NB4 (cell line): ENCODE measurements around the gene TM4SF4.

ENCODE experiments used
- DNase-seq: peaks from one replicate; pipeline ENCODE4 v3.0.0; 2010; ENCODE audit warnings: low read depth
- H3K4me3 ChIP-seq: one replicate; pipeline ENCODE4 v1.5.1; 2011; ENCODE audit warnings: mild to moderate bottlenecking, low read depth, low read length, moderate library complexity
- CTCF ChIP-seq: IDR thresholded peaks from one replicate; pipeline ENCODE4 v1.5.1; 2012; ENCODE audit warnings: low read depth, low read length
- MYC ChIP-seq: IDR thresholded peaks from 2 replicates; pipeline ENCODE4 v1.6.1; 2011; ENCODE audit warnings: low read depth, low read length
- POLR2A ChIP-seq: IDR thresholded peaks from 2 replicates; pipeline ENCODE4 v1.6.1; 2011; ENCODE audit warnings: mild to moderate bottlenecking; ENCODE audit not compliant: insufficient read length; ENCODE audit errors: extremely low read depth
- TF ChIP-seq, protein P1 (sequence below): IDR thresholded peaks from 2 replicates; pipeline ENCODE4 v1.6.1; 2011; ENCODE audit warnings: low read depth, low read length

The TM4SF4 gene

DNA sequence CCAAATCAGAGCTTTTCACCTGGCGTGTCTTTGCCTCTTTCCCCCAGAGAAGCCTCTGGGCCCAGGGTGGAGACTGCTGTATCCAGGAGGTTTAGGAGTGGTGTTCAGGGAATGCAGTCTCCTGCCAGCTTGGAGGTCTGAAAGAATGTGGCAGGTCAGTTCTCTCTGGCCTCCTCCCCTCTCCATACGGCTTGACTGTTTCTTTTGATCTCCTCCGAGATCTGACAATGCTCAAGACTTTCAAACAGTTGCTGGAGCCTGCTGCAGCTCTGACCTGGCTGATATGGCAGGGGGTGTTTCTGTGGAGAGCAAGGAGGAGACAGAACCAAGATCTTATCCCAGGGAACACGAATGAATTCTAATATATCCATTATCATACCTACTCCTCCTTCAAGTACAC is 24.7 kb upstream of the TM4SF4 start:
- TF ChIP-seq, protein P1, sequence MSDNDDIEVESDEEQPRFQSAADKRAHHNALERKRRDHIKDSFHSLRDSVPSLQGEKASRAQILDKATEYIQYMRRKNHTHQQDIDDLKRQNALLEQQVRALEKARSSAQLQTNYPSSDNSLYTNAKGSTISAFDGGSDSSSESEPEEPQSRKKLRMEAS, result no peak
- TF ChIP-seq POLR2A (no peak), CTCF (no peak), MYC (no peak)
- H3K4me3 ChIP-seq, result no peak overlapping the region

DNA sequence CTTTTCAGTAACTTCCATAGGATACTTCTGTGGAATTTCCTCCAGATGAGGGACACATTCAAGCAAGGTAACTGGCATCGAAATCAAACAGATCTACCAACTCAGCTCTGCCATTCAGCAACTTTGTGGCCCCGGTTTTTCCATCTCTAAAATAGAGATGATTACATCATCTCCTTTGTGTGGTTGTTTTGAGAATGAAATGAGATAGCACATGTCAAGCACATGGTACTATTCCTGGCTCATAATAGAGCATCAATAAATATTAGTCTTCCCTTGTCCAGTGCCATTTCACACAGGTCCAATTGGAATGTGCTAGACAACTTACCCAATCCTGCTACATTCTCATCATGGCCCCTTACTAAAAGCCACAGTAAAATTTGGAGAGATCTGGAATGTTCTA is 24.2 kb upstream of the TM4SF4 start:
- no peak overlapping the region for H3K4me3 ChIP-seq
- TF ChIP-seq, protein P1, result peak; percentile 37; the same call in 1 of the 2 replicates
- no peak for TF ChIP-seq MYC
- DNase-seq, result no peak

More for the DNA sequence above, 24.7 kb upstream of the TM4SF4 start:
- no peak for DNase-seq

- TF ChIP-seq, protein P1, result no peak
- TF ChIP-seq CTCF, result no peak
- TF ChIP-seq POLR2A, result no peak
- TF ChIP-seq MYC, result no peak
Observed at GRCh38 chr3:149452036-149452435, 22.5 kb upstream of the TM4SF4 start.

DNA sequence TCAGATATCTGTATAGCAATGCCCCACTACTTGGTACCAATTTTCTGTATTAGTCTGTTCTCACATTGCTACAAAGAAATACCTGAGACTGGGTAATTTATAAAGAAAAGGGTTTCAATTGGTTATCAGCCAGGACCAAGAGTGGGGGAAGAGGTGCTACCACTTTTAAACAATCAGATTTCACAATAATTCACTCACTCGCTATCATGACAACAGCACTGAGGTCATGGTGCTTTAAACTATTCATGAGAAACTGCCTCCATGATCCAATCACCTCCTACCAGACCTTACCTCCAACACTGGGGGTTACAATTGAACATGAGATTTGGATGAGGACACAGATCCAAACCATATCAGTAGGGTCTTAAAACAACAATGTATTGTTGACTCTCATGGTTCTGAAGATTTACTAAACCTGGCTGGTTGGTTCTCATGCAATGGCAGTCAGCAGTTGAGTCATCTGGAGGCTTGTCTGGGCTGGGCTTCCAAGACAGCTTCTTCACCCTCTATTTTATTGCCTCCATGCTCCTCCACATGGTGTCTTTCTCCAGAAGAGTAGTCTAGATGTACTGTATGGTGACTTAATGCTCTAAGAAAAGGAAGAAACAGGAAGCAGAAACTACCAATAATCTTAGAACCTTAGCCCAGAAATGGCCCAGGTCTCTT is 21.2 kb upstream of the TM4SF4 start:
- TF ChIP-seq POLR2A, result no peak
- no peak for TF ChIP-seq CTCF
- TF ChIP-seq MYC, result no peak
- TF ChIP-seq, protein P1, result no peak
- no peak for DNase-seq
- no peak overlapping the region for H3K4me3 ChIP-seq

More at GRCh38 chr3:149452036-149452435, 22.5 kb upstream of the TM4SF4 start:
- DNase-seq, result no peak
- H3K4me3 ChIP-seq, result no peak overlapping the region

DNA sequence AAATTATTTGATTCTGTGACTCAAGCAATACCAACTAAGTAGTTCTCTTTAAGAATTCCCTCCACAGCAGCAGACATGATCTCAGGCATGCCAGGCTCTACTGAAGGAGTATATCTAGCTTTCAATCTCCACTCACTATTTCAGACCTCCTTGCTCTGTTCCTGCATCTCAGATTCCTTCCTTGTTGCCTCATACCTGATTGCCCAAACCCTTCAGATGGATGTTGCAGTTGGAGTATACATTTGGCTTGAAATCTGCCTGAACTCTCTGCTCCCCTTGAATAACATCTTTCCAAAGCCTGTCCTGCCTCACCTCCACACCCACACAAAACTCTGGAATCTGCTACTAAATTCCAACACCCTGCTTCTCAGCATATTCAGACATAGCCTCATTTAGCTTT is 19.8 kb upstream of the TM4SF4 start:
- no peak for DNase-seq
- no peak for TF ChIP-seq MYC
- H3K4me3 ChIP-seq, result no peak overlapping the region

DNA sequence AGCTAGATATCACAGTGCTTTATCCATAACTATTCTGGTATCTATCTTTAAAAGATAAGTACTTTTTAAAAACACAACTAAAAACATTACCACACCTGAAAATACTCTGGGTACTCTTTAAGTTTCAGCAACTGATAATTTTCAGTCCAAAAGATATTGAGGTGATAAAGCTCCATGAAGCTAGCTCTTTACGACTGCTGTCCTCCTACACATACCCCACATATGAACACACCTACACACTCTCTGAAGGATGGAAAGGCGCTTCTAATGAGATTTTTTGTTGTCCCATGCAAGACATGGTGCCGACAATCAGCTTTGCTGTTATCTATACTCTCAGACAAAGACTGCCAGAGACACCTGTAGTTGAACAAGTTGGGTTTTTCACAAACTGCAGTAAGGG is 19.1 kb upstream of the TM4SF4 start:
- no peak for TF ChIP-seq POLR2A
- TF ChIP-seq CTCF, result no peak
- TF ChIP-seq, protein P1, result no peak
- TF ChIP-seq MYC, result no peak
- no peak for DNase-seq
- no peak overlapping the region for H3K4me3 ChIP-seq

DNA sequence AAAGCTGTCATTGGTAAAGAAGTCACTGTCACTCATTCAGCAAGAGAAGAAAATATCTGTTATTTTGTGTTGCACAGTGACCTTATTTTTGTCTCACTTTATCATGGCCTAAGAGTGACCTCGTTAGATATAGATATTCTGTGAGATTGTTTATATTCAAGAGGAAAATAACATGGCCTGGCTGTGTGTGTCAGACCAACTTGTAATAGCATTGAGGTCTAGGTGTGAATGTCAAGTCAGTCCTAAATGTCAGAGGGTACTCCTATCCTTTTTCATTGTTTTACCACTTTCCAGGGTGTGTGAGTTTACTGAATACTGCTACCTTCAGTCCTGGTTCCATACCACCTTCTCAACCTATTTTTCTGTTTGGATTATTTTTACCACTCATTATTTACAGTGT is 18.5 kb upstream of the TM4SF4 start:
- DNase-seq, result no peak
- TF ChIP-seq MYC (no peak), POLR2A (no peak), CTCF (no peak)
- TF ChIP-seq, protein P1, result no peak

More for the DNA sequence above, 18.5 kb upstream of the TM4SF4 start:
- no peak overlapping the region for H3K4me3 ChIP-seq
